ENCODE measurements around the gene AK9.

Gene AK9

GRCh38 chr6:109454496-109455436 lies 236.2 kb downstream of the AK9 start:
- DNase-seq: peak; percentile 83

GRCh38 chr6:109453594-109454495 lies 237.2 kb downstream of the AK9 start:
- no peak for DNase-seq

- no peak for DNase-seq
These were observed 237.8 kb downstream of the AK9 start for GRCh38 chr6:109453156-109453555.

GRCh38 chr6:109452181-109452580 lies 238.8 kb downstream of the AK9 start:
- DNase-seq: no peak

GRCh38 chr6:109451376-109451775 lies 239.6 kb downstream of the AK9 start:
- DNase-seq: no peak

GRCh38 chr6:109450801-109451200 lies 240.2 kb downstream of the AK9 start:
- DNase-seq: no peak

GRCh38 chr6:109449795-109450673 lies 241.0 kb downstream of the AK9 start:
- peak; percentile 28 for DNase-seq

- no peak for DNase-seq
These were observed 241.8 kb downstream of the AK9 start for GRCh38 chr6:109449064-109449794.

- no peak for DNase-seq
These were observed 242.4 kb downstream of the AK9 start for GRCh38 chr6:109448615-109449014.

GRCh38 chr6:109447878-109448555 lies 243.0 kb downstream of the AK9 start:
- no peak for DNase-seq

GRCh38 chr6:109447087-109447486 lies 243.9 kb downstream of the AK9 start:
- DNase-seq: no peak

GRCh38 chr6:109446541-109446940 lies 244.5 kb downstream of the AK9 start:
- DNase-seq: no peak

- no peak for DNase-seq
These were observed 244.9 kb downstream of the AK9 start for GRCh38 chr6:109446072-109446471.

- DNase-seq: no peak
These were observed 245.6 kb downstream of the AK9 start for GRCh38 chr6:109445382-109445781.

GRCh38 chr6:109443425-109443950 lies 247.5 kb downstream of the AK9 start:
- DNase-seq: no peak

All from activated CD4-positive, alpha-beta T cell treated with anti-CD3 and anti-CD28 coated beads, Interleukin-2, amount 50 U/mL, for 16 hours (primary cell).